Measurements from ENCODE around the gene ATP2C2. TPM values are rescaled to one million over a fixed set of nuclear protein-coding genes. Genes with fewer than 3 reads are reported as not detected.

Gene ATP2C2
- total RNA-seq, 2 donors from 2014 or later: 2.0 to 2.6 TPM

- no peak for TF ChIP-seq CTCF (conservative IDR thresholded peaks at IDR 0.05)
- no peak overlapping the region for H3K4me3 Mint-ChIP-seq
Measured at GRCh38 chr16:84382396-84382795, 14.1 kb downstream of the ATP2C2 start.

DNA sequence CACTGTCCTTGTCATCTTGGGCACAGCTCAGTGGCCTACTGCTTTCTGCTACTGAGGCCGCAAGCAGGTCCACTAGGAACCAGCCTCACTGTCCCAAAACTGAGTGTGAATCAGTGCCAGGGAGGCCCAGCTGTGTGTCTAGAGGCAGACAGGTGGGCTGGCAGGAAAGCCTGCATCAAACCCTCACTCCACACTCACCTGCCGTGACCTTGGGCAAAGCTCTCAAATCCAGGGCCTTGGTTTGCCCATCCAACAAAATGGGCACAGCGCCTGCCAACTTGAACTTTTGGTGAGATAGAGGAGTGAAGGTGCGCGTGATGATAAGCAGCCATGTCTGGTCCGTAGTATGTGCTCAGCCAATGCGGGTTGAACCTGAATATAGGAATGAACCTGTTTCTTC is 14.8 kb downstream of the ATP2C2 start:
- Histone ChIP-seq H3K36me3 (ENCODE audit: control insufficient read depth, insufficient read depth, low read length) (no peaks in the 10 kb centered on the region), H3K9me3 (ENCODE audit: control insufficient read depth, low read length) (no peaks in the 10 kb centered on the region), H3K9ac (ENCODE audit: extremely low read depth, low read length, poor library complexity, severe bottlenecking) (no peak overlapping the region), H3K27ac (ENCODE audit: low read depth, low read length) (no peak overlapping the region), H3K4me3 (ENCODE audit: low read length) (no peak overlapping the region), H3K27me3 (ENCODE audit: control insufficient read depth, insufficient read depth, low read length, poor library complexity, severe bottlenecking) (no peaks in the 10 kb centered on the region), H3K4me1 (ENCODE audit: control insufficient read depth, insufficient read depth, low read length) (no peaks in the 10 kb centered on the region)
- H3K4me3 Mint-ChIP-seq: no peak overlapping the region
- WGBS, 2 experiments (ENCODE audit: insufficient coverage in 1 of 2, insufficient read length in 1 of 2): 87 to 100% methylated on average over 3 to 7 of the region's 7 CpGs
- DNase-seq: no peak
- H3K27me3 Mint-ChIP-seq (ENCODE audit: insufficient read depth): peaks cover 4% of the 10 kb centered on the region
- H3K36me3 Mint-ChIP-seq (ENCODE audit: low read depth): no peaks in the 10 kb centered on the region
- peaks cover 10% of the 10 kb centered on the region for H3K9me3 Mint-ChIP-seq
- H3K4me1 Mint-ChIP-seq: peaks cover 7% of the 10 kb centered on the region
- no peak overlapping the region for H3K27ac Mint-ChIP-seq
- no peak for TF ChIP-seq CTCF (conservative IDR thresholded peaks at IDR 0.05)

More at GRCh38 chr16:84382396-84382795, 14.1 kb downstream of the ATP2C2 start:
- Mint-ChIP-seq H3K36me3 (ENCODE audit: low read depth) (no peaks in the 10 kb centered on the region), H3K27ac (no peak overlapping the region), H3K4me1 (peaks cover 7% of the 10 kb centered on the region), H3K9me3 (peaks cover 10% of the 10 kb centered on the region), H3K27me3 (ENCODE audit: insufficient read depth) (peaks cover 5% of the 10 kb centered on the region)
- no peak for DNase-seq
- Histone ChIP-seq H3K4me3 (ENCODE audit: low read length) (no peak overlapping the region), H3K27ac (ENCODE audit: low read depth, low read length) (no peak overlapping the region), H3K9me3 (ENCODE audit: control insufficient read depth, low read length) (no peaks in the 10 kb centered on the region), H3K9ac (ENCODE audit: extremely low read depth, low read length, poor library complexity, severe bottlenecking) (no peak overlapping the region), H3K4me1 (ENCODE audit: control insufficient read depth, insufficient read depth, low read length) (no peaks in the 10 kb centered on the region), H3K27me3 (ENCODE audit: control insufficient read depth, insufficient read depth, low read length, poor library complexity, severe bottlenecking) (no peaks in the 10 kb centered on the region), H3K36me3 (ENCODE audit: control insufficient read depth, insufficient read depth, low read length) (no peaks in the 10 kb centered on the region)
- WGBS, 2 experiments (ENCODE audit: insufficient coverage in 1 of 2, insufficient read length in 1 of 2): 89 to 95% methylated on average over 4 of the region's 4 CpGs

DNA sequence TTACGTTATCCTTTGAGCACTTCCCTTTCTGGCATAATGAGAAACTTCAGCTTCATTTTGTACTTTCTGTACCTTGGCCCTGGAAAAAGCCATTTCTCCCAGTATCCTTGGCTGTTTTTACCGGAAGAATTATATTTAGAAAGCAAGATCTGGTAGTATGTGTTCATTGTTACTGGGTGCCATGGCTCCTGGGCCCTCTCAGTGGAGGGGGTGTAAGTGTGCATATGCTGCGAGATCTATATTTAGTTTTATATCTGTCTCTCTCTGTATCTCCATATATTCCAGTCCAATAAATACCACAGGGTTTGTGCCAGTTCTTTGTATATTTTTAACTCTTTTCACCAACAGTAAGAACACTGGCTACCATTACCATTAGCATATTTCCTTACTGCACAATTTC is 17.7 kb downstream of the ATP2C2 start:
- no peaks in the 10 kb centered on the region for H3K36me3 ChIP-seq (ENCODE audit: control insufficient read depth, insufficient read depth, low read length)
- no peaks in the 10 kb centered on the region for H3K36me3 Mint-ChIP-seq (ENCODE audit: low read depth)
- no peak for DNase-seq
- H3K9me3 Mint-ChIP-seq: peaks cover 10% of the 10 kb centered on the region
- no peak overlapping the region for H3K9ac ChIP-seq (ENCODE audit: extremely low read depth, low read length, poor library complexity, severe bottlenecking)
- no peaks in the 10 kb centered on the region for H3K4me1 Mint-ChIP-seq
- H3K27me3 ChIP-seq (ENCODE audit: control insufficient read depth, insufficient read depth, low read length, poor library complexity, severe bottlenecking): no peaks in the 10 kb centered on the region
- H3K4me3 Mint-ChIP-seq: no peak overlapping the region
- H3K27ac ChIP-seq (ENCODE audit: low read depth, low read length): no peak overlapping the region
- no peak overlapping the region for H3K4me3 ChIP-seq (ENCODE audit: low read length)
- no peaks in the 10 kb centered on the region for H3K4me1 ChIP-seq (ENCODE audit: control insufficient read depth, insufficient read depth, low read length)
- 83 to 94% methylated on average over 2 to 3 of the region's 3 CpGs for WGBS, 2 experiments (ENCODE audit: insufficient coverage in 1 of 2, insufficient read length in 1 of 2)
- peaks cover 3% of the 10 kb centered on the region for H3K27me3 Mint-ChIP-seq (ENCODE audit: insufficient read depth)
- no peaks in the 10 kb centered on the region for H3K9me3 ChIP-seq (ENCODE audit: control insufficient read depth, low read length)
- no peak overlapping the region for H3K27ac Mint-ChIP-seq
- no peak for TF ChIP-seq CTCF (conservative IDR thresholded peaks at IDR 0.05)
